Bronchial epithelial cell (primary cell): ENCODE data around the gene ARV1. TPM values are rescaled to one million over a fixed set of nuclear protein-coding genes. Genes with fewer than 3 reads are reported as not detected.
"Not testable (repeated sequence)": the region's sequence is repeated elsewhere in the genome, so short reads cannot be mapped to it uniquely, and the experiment has no call there.

Experiments
- DNase-seq: peaks from one replicate; pipeline ENCODE4 v3.0.0-alpha.2; 2010; ENCODE audit warnings: low read depth
- FAIRE-seq: peaks from 2 replicates; lab custom pipeline; 2011; peaks lifted over from hg19 to GRCh38; lab: Jason Lieb, UNC
- H3K27me3 ChIP-seq: 2 replicates; pipeline ENCODE4 v1.5.1; 2011; ENCODE audit warnings: low read length; ENCODE audit not compliant: control insufficient read depth, insufficient read depth
- H3K36me3 ChIP-seq: 2 replicates; pipeline ENCODE4 v1.5.1; 2011; ENCODE audit warnings: low read length; ENCODE audit not compliant: control insufficient read depth, insufficient read depth
- H3K4me3 ChIP-seq: 2 replicates; pipeline ENCODE4 v1.5.1; 2011; ENCODE audit warnings: mild to moderate bottlenecking, low read depth, low read length, control low read depth
- total RNA-seq: library from RNA; depleted of rRNA; stranded (reverse); fragments of >200 nt; gene quantifications from 2 replicates; pipeline ENCODE4 v1.2.1, GENCODE V29; 2014
- TF ChIP-seq, protein P1 (sequence below): IDR thresholded peaks from 2 replicates; pipeline ENCODE4 v1.5.1; 2011; ENCODE audit warnings: mild to moderate bottlenecking, moderate library complexity, low read length, control low read depth, inconsistent platforms; ENCODE audit not compliant: insufficient read depth, severe bottlenecking

ARV1 gene
- total RNA-seq, 1 donor from 2014 or later = 4.7 TPM

DNA sequence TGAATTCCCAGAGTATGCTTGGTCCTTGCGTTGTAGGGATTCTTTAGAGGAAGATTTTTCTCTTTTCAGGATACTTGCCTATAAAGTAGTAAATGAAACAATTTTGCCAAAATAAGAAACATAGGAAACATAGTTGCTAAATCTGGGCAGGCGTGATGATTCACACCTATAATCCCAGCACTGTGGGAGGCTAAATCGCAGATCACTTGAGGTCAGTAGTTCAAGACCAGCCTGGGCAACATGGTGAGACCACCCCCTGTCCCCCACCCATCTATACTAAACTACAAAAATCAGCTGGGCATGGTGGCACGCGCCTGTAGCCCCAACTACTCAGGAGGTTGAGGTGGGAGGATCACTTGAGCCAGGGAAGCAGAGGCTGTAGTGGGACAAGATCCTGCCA lies 4.9 kb downstream of the ARV1 start:
- no peak for FAIRE-seq
- Histone ChIP-seq H3K4me3 (no peak overlapping the region), H3K27me3 (no peaks in the 10 kb centered on the region), H3K36me3 (no peaks in the 10 kb centered on the region)
- TF ChIP-seq, protein P1, sequence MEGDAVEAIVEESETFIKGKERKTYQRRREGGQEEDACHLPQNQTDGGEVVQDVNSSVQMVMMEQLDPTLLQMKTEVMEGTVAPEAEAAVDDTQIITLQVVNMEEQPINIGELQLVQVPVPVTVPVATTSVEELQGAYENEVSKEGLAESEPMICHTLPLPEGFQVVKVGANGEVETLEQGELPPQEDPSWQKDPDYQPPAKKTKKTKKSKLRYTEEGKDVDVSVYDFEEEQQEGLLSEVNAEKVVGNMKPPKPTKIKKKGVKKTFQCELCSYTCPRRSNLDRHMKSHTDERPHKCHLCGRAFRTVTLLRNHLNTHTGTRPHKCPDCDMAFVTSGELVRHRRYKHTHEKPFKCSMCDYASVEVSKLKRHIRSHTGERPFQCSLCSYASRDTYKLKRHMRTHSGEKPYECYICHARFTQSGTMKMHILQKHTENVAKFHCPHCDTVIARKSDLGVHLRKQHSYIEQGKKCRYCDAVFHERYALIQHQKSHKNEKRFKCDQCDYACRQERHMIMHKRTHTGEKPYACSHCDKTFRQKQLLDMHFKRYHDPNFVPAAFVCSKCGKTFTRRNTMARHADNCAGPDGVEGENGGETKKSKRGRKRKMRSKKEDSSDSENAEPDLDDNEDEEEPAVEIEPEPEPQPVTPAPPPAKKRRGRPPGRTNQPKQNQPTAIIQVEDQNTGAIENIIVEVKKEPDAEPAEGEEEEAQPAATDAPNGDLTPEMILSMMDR = no peak
- DNase-seq = no peak

DNA sequence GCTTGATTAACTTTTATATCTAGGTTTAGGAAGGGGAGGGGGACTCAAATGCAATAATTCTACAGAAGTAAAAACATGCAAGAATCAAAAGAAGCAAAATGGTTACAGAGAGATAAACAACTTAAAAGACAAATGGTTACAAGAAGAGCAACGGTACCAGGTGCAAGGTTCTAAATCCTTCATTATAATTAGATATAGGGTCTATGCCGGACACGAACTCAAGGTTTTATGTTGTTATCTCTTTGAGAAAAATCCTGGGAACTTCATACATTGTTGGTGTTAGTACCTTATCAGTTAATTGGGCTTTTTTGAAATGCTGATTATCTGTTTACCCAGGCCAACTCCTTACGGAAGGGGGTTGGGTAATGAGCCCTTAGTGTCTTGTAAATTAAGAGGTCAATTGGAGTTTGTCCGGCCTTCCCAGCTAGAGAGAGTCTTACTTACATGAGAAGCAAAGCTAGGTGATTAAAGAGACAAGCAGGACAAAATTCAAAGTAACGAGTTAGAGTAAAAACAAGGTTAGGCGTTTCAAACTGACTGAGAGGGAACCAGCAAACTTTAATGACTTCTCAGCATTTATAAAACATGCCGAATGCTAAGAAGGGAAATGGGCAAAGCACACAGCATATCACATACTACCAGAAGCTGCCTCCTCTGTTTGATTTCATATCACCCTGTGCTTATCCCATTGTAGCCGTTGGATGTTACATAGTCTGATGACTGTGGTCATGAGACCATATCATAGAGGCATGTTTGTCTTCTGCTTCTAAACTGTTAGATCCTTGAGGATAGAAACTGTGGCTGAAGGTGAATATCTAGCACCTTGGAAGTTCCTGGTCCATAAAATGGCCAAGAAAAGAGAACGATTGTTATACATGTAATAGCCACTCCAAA lies 6.0 kb downstream of the ARV1 start:
- not testable (repeated sequence) for FAIRE-seq, H3K27me3 ChIP-seq, H3K36me3 ChIP-seq, H3K4me3 ChIP-seq, DNase-seq

DNA sequence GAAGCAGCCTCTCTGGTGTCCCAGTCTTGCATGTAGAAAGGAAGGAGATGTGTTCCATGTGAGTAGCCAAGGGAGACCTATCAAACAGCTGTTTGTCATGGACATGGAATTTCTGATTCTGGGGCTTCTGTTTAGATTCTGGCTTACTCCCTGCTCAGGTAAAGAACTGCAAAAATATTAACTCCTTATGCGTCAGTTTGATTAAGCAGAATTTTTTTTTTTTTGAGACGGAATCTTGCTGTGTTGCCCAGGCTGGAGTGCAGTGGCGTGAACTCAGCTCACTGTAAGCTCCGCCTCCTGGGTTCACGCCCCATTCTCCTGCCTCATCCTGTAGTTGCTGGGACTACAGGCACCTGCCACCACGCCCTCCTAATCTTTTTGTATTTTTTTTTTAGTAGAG lies 6.8 kb downstream of the ARV1 start:
- Histone ChIP-seq H3K36me3 (no peaks in the 10 kb centered on the region), H3K4me3 (no peak overlapping the region), H3K27me3 (no peaks in the 10 kb centered on the region)
- no peak for DNase-seq
- no peak for FAIRE-seq
- TF ChIP-seq, protein P1 = no peak

DNA sequence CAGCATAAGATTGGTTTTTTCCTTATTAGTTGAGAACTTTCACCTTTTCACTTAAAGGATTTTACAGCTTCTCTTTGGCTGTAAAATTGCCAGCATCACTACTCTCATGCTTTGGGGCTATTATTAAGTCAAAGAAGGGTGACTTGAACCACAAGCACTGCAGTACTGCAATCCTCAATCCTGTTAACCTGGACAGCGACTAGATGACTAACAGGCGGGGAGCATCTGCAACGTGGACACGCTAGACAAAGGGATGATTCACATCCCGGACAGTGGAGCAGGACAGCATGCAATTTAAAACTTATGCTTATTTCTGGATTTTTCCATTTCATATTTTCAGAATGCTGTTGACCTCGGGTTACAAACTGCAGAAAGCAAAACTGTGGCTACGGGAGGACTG lies 8.1 kb downstream of the ARV1 start:
- DNase-seq = peak; percentile 44
- peak; percentile 50 for FAIRE-seq
- H3K27me3 ChIP-seq = no peaks in the 10 kb centered on the region

DNA sequence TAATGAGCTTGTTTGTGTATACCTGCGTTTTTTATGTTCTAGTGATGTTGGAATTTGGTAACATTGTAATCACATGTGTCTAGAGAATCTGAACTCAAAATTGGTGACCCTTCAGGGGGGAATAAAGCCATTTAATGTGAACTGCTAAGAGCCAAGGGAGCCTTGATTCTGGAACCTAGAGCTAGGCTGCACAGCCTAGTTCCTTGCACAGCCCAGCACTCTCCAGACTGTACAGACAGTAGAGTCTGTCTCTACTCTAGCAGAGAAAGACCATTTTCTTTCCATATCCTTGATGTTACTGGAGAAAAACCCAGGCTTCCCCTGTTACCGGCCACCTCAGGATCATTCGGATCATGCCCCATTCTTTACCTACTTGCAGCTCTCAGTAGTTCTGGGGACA lies 8.6 kb downstream of the ARV1 start:
- DNase-seq (no peak), FAIRE-seq (no peak)
- no peaks in the 10 kb centered on the region for H3K27me3 ChIP-seq
- peaks cover 3% of the 10 kb centered on the region for H3K36me3 ChIP-seq
- TF ChIP-seq, protein P1 = no peak
- no peak overlapping the region for H3K4me3 ChIP-seq

More for the DNA sequence above, 8.1 kb downstream of the ARV1 start:
- Histone ChIP-seq H3K4me3 (no peak overlapping the region), H3K36me3 (peaks cover 2% of the 10 kb centered on the region)
- TF ChIP-seq, protein P1 = no peak

DNA sequence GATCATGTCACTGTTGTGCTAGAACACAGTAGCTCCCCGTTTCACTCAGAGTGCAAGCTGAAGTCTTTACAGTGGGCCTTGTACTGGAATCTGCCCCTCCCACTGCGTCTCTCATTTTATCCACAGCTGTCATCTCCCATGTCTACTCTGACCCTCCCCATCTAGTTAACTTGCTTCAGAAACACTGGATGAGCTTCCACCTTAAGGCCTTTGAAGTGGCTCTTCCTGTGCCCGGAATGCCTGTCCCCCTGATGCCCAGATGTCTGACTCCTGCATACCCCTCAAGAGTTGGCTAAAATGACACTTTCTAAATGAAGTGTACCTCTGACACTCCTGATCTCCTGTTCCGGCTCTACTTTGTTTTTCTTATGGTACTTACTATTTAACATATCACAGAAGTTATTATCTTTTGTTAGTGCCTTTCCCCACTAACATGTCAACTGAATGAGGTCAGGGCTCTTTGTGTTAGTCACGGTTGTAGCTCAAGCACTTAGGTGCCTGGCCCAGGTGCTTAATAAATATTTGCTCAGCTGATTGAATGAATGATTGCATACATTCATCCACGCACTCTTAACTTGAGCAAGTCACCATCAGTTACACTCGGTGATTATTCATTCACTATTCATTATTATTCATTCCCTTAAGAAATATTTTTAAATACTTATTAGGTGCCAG lies 13.3 kb downstream of the ARV1 start:
- H3K4me3 ChIP-seq = no peak overlapping the region
- H3K27me3 ChIP-seq = no peaks in the 10 kb centered on the region
- peaks cover 8% of the 10 kb centered on the region for H3K36me3 ChIP-seq
- FAIRE-seq = peak; percentile 28
- peak; percentile 91 for DNase-seq
- TF ChIP-seq, protein P1 = no peak
